HepG2 (cell line): ENCODE measurements around the gene TPRN. TPM values are rescaled to one million over a fixed set of nuclear protein-coding genes. Genes with fewer than 3 reads are reported as not detected.

Source experiments
- ATAC-seq: fragments of 200-7000 bp; cut with Tn5 transposase; 3 replicates; pipeline ENCODE4 v1.9.1; 2020; ENCODE audit warnings: mild to moderate bottlenecking, moderate library complexity
- BruUV-seq: library from RNA; stranded (reverse); fragments of 400-500 nt; replicated peaks from 2 replicates; lab custom pipeline; 2021; lab: Mats Ljungman, UMichigan
- CTCF ChIA-PET: fragments of 300-600 bp; formaldehyde crosslinking; extraction: SDS; loops from one replicate; lab custom pipeline; 2021; ENCODE audit warnings: low total read pairs, inconsistent platforms, low intra/inter-chr PET ratio; lab: Yijun Ruan, JAX
- POLR2A ChIA-PET: fragments of 350-600 bp; sonication (Branson Sonifier 250); formaldehyde crosslinking; loops from one replicate; lab custom pipeline; 2020; ENCODE audit warnings: antibody characterized with exemption, inconsistent platforms; lab: Yijun Ruan, JAX
- DNase-seq: peaks from one replicate; pipeline ENCODE4 v3.0.0-alpha.2; 2015; ENCODE audit warnings: low spot score
- FAIRE-seq: peaks from 3 replicates; lab custom pipeline; 2011; peaks lifted over from hg19 to GRCh38; lab: Jason Lieb, UNC
- H2AFZ ChIP-seq: one replicate; pipeline ENCODE4 v1.6.1; 2011; ENCODE audit warnings: low read length, inconsistent platforms
- H3K27ac ChIP-seq: fragments of 300-600 bp; 3 replicates; pipeline ENCODE4 v1.8.0; 2011; ENCODE audit warnings: mixed run types, mild to moderate bottlenecking, mixed read lengths, low read length, inconsistent platforms; ENCODE audit not compliant: insufficient read depth; ENCODE audit errors: extremely low read length
- H3K27me3 ChIP-seq, 2 experiments: fragments of 200-600 bp in 1 of 2; 2 replicates in 1 of 2; 3 replicates in 1 of 2; pipeline versions ENCODE4 v1.6.0 to v1.8.0; 2011; ENCODE audit warnings: low read length in 2 of 2, mild to moderate bottlenecking in 2 of 2, moderate library complexity in 2 of 2, inconsistent platforms in 1 of 2; ENCODE audit not compliant: insufficient read depth in 2 of 2, control insufficient read depth in 1 of 2
- H3K36me3 ChIP-seq, 2 experiments: fragments of 200-600 bp in 1 of 2; replicated peaks in 1 of 2; 2 replicates in 1 of 2; 3 replicates in 1 of 2; pipeline versions ENCODE4 v1.5.1 to v1.8.0; 2011; ENCODE audit warnings: low read length in 2 of 2, inconsistent platforms in 1 of 2; ENCODE audit not compliant: insufficient read depth in 2 of 2, control insufficient read depth in 1 of 2
- H3K4me1 ChIP-seq: 2 replicates; pipeline ENCODE4 v1.5.1; 2012; ENCODE audit warnings: low read length, inconsistent platforms; ENCODE audit not compliant: insufficient read depth
- H3K4me2 ChIP-seq: 2 replicates; pipeline ENCODE4 v1.6.0; 2011; ENCODE audit warnings: low read depth, low read length, inconsistent platforms
- H3K4me3 ChIP-seq, 3 experiments: fragments of 200-600 bp in 1 of 3; sonication (generic), shearing (Covaris generic) in 1 of 3; replicated peaks in 1 of 3; 2 replicates each; pipeline ENCODE4 v1.5.1; 2011 to 2016; ENCODE audit warnings: low read length in 3 of 3, inconsistent platforms in 2 of 3, low read depth in 2 of 3, mild to moderate bottlenecking in 2 of 3, control low read depth in 1 of 3, mixed read lengths in 1 of 3; ENCODE audit not compliant: insufficient read depth in 1 of 3
- H3K79me2 ChIP-seq: one replicate; pipeline ENCODE4 v1.6.1; 2011; ENCODE audit warnings: low read length, inconsistent platforms; ENCODE audit not compliant: insufficient read depth
- H3K9ac ChIP-seq: 2 replicates; pipeline ENCODE4 v1.6.0; 2011; ENCODE audit warnings: mild to moderate bottlenecking, low read depth, low read length, inconsistent platforms; ENCODE audit not compliant: insufficient read depth
- H3K9me3 ChIP-seq: 2 replicates; pipeline ENCODE4 v1.5.1; 2012; ENCODE audit warnings: mild to moderate bottlenecking, low read length
- H4K20me1 ChIP-seq: 2 replicates; pipeline ENCODE4 v1.6.0; 2011; ENCODE audit warnings: inconsistent platforms, mild to moderate bottlenecking, low read length, moderate library complexity; ENCODE audit not compliant: insufficient read depth
- CEBPB ChIP-seq: IDR thresholded peaks from 2 replicates; pipeline ENCODE4 v1.6.1; 2011; ENCODE audit warnings: low read depth, low read length, improper control_type of control experiment, borderline replicate concordance
- KLF12 ChIP-seq: sonication (generic); formaldehyde crosslinking; IDR thresholded peaks from 2 replicates; pipeline ENCODE4 v1.4.0; 2020; ENCODE audit warnings: missing genetic modification reagents, borderline replicate concordance
- NAIF1 ChIP-seq: sonication (generic); formaldehyde crosslinking; IDR thresholded peaks from 2 replicates; pipeline ENCODE4 v1.5.0; 2020; ENCODE audit warnings: mild to moderate bottlenecking, missing genetic modification reagents, borderline replicate concordance
- ZNF335 ChIP-seq: sonication (generic); formaldehyde crosslinking; IDR thresholded peaks from 2 replicates; pipeline ENCODE4 v1.4.0; 2020; ENCODE audit warnings: missing genetic modification reagents
- ZNF430 ChIP-seq: sonication (generic); formaldehyde crosslinking; IDR thresholded peaks from 2 replicates; pipeline ENCODE4 v1.9.0; 2021; ENCODE audit warnings: mild to moderate bottlenecking, missing genetic modification reagents
- WGBS: methylation state at CpG from one replicate; pipeline ENCODE4 v1.1.6; 2017; ENCODE audit warnings: low lambda C conversion rate; 5-methylcytosine and 5-hydroxymethylcytosine counted together
- in situ Hi-C: cut with HindIII; loops from 2 replicates; pipeline ENCODE4 v1.10.0; 2017; ENCODE audit warnings: low pct_unique_long_range_greater_than_20kb; ENCODE audit not compliant: extremely low pct_ligation_motif_present
- intact Hi-C: fragments of 100-400 bp; cut with micrococcal nuclease; formaldehyde crosslinking; loops from one replicate; pipeline ENCODE4 v1.10.0; 2022; ENCODE audit not compliant: unreplicated experiment
- polyA plus RNA-seq, 8 experiments: library from polyadenylated mRNA; depleted of rRNA in 3 of 8; stranded (reverse) in 7 of 8; unstranded in 1 of 8; fragments of >200 nt; fragmentation: Illumina TruSeq in 4 of 8; extraction: Trizol in 4 of 8; gene quantifications; 2 replicates each; pipeline versions ENCODE4 v1.2.1 to v1.2.3, GENCODE V29; 2011 to 2016; ENCODE audit warnings: low read depth in 4 of 8, missing spikeins in 1 of 8, mixed read lengths in 1 of 8; ENCODE audit not compliant: insufficient read depth in 1 of 8
- total RNA-seq, 5 experiments: library from RNA; depleted of rRNA; stranded (reverse); fragments of >200 nt; fragmentation: Illumina TruSeq; extraction: Trizol; gene quantifications; 2 replicates each; pipeline ENCODE4 v1.2.3, GENCODE V29; 2016; ENCODE audit warnings: low read depth in 1 of 5
- TF ChIP-seq, protein P1 (sequence below): sonication (generic); formaldehyde crosslinking; IDR thresholded peaks from 2 replicates; pipeline ENCODE4 v1.4.0; 2020; ENCODE audit warnings: missing genetic modification reagents
- TF ChIP-seq, protein P2 (sequence below): sonication (generic); formaldehyde crosslinking; IDR thresholded peaks from 2 replicates; pipeline ENCODE4 v1.5.0; 2020; ENCODE audit warnings: missing genetic modification reagents, mild to moderate bottlenecking, borderline replicate concordance

TPRN gene
- total and polyA plus RNA-seq, 2 of the 13 experiments (the other 11 are each of a cell fraction or from before 2014, with no cell fraction given) = 10.1 to 19.2 TPM

DNA sequence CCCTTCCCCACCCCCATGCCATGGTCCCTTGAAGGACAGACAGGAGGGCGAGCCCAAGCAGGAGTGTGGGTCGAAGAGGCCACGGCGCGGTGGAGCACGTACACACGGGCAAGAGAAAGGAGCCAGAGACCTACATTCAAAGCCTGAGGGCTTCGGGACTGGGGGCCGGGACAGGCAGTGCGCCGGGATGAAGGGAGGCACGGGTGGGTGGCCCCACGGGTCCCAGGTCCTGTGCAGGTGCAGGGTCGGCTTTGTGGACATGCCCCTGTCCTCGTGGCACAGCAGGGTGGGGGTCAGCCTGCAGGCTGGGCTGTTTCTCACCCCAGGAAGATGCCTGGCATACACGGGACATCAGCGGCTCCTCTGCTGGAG lies 40.5 kb downstream of the TPRN start:
- intact Hi-C loops = no loop called here
- POLR2A ChIA-PET = no interaction called here
- no peak for FAIRE-seq
- TF ChIP-seq ZNF335 (no peak), CEBPB (no peak), ZNF430 (CRISPR knock-in tag) (no peak), NAIF1 (CRISPR knock-in tag) (no peak), KLF12 (CRISPR knock-in tag) (no peak)
- TF ChIP-seq, protein P1, sequence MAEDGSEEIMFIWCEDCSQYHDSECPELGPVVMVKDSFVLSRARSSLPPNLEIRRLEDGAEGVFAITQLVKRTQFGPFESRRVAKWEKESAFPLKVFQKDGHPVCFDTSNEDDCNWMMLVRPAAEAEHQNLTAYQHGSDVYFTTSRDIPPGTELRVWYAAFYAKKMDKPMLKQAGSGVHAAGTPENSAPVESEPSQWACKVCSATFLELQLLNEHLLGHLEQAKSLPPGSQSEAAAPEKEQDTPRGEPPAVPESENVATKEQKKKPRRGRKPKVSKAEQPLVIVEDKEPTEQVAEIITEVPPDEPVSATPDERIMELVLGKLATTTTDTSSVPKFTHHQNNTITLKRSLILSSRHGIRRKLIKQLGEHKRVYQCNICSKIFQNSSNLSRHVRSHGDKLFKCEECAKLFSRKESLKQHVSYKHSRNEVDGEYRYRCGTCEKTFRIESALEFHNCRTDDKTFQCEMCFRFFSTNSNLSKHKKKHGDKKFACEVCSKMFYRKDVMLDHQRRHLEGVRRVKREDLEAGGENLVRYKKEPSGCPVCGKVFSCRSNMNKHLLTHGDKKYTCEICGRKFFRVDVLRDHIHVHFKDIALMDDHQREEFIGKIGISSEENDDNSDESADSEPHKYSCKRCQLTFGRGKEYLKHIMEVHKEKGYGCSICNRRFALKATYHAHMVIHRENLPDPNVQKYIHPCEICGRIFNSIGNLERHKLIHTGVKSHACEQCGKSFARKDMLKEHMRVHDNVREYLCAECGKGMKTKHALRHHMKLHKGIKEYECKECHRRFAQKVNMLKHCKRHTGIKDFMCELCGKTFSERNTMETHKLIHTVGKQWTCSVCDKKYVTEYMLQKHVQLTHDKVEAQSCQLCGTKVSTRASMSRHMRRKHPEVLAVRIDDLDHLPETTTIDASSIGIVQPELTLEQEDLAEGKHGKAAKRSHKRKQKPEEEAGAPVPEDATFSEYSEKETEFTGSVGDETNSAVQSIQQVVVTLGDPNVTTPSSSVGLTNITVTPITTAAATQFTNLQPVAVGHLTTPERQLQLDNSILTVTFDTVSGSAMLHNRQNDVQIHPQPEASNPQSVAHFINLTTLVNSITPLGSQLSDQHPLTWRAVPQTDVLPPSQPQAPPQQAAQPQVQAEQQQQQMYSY (CRISPR knock-in tag) = no peak
- TF ChIP-seq, protein P2, sequence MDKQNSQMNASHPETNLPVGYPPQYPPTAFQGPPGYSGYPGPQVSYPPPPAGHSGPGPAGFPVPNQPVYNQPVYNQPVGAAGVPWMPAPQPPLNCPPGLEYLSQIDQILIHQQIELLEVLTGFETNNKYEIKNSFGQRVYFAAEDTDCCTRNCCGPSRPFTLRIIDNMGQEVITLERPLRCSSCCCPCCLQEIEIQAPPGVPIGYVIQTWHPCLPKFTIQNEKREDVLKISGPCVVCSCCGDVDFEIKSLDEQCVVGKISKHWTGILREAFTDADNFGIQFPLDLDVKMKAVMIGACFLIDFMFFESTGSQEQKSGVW (CRISPR knock-in tag) = no peak
- WGBS = 6% methylated on average over 7 of the region's 17 CpGs
- CTCF ChIA-PET = no interaction called here
- H4K20me1 ChIP-seq = no peaks in the 10 kb centered on the region
- DNase-seq = no peak
- H3K27me3 ChIP-seq = peaks cover 13 to 81% of the 10 kb centered on the region in 2 experiments; a peak in 4 of 5 replicates
- no peak overlapping the region for H3K27ac ChIP-seq
- in situ Hi-C loops = no loop called here
- no peaks in the 10 kb centered on the region for H3K4me1 ChIP-seq
- no peaks in the 10 kb centered on the region for H3K36me3 ChIP-seq
- H2AFZ ChIP-seq = no peak overlapping the region
- no peaks in the 10 kb centered on the region for H3K79me2 ChIP-seq
- BruUV-seq = no TSS peak
- ATAC-seq = no peak
- H3K9me3 ChIP-seq = no peaks in the 10 kb centered on the region
- no peak overlapping the region for H3K9ac ChIP-seq
- H3K4me3 ChIP-seq = no peak overlapping the region
- H3K4me2 ChIP-seq = no peak overlapping the region
